Fibroblast of skin of back (primary cell): ENCODE measurements around the gene HSPA6. TPM values are rescaled to one million over a fixed set of nuclear protein-coding genes. Genes with fewer than 3 reads are reported as not detected.
A peak's percentile ranks its signal among the peaks of the same experiment; 100 is the strongest.
"Not testable (repeated sequence)": the region's sequence is repeated elsewhere in the genome, so short reads cannot be mapped to it uniquely, and the experiment has no call there.

Experiments used
- DNase-seq: peaks from one replicate; pipeline ENCODE4 v3.0.0-alpha.2; 2013
- polyA plus RNA-seq, 2 experiments: library from polyadenylated mRNA; unstranded; fragments of 120-200 nt; gene quantifications; one replicate each; pipeline ENCODE4 v1.2.1, GENCODE V29; 2013; ENCODE audit not compliant: insufficient read length in 2 of 2

The HSPA6 gene
- polyA plus RNA-seq (2013, experiment 1 of 2; ENCODE audit: insufficient read length), result 0.10 TPM
- not detected for polyA plus RNA-seq (2013, experiment 2 of 2; ENCODE audit: insufficient read length)

- DNase-seq, result peak; percentile 73
Measured at GRCh38 chr1:161523817-161524741, at the start of gene HSPA6. Gene HSPA6, plus strand, starts transcription at chr1:161524540. Its CDS starts 119 bp downstream, at chr1:161524659.

- DNase-seq, result not testable (repeated sequence)
Measured at GRCh38 chr1:161477711-161478110, 46.6 kb upstream of the HSPA6 start.

GRCh38 chr1:161478985-161479384 is 45.4 kb upstream of the HSPA6 start:
- no peak for DNase-seq

- DNase-seq, result no peak
Measured at GRCh38 chr1:161480381-161481035, 43.8 kb upstream of the HSPA6 start.

- no peak for DNase-seq
Measured at GRCh38 chr1:161481624-161482392, 42.5 kb upstream of the HSPA6 start.

GRCh38 chr1:161482610-161483009 is 41.7 kb upstream of the HSPA6 start:
- DNase-seq, result no peak

- no peak for DNase-seq
Measured at GRCh38 chr1:161483361-161483760, 41.0 kb upstream of the HSPA6 start.

- DNase-seq, result no peak
Measured at GRCh38 chr1:161484613-161485012, 39.7 kb upstream of the HSPA6 start.

GRCh38 chr1:161486806-161487741 is 37.3 kb upstream of the HSPA6 start:
- DNase-seq, result peak; percentile 55

GRCh38 chr1:161491472-161491871 is 32.9 kb upstream of the HSPA6 start:
- no peak for DNase-seq

GRCh38 chr1:161492827-161493226 is 31.5 kb upstream of the HSPA6 start:
- no peak for DNase-seq

- no peak for DNase-seq
Measured at GRCh38 chr1:161494091-161494735, 30.1 kb upstream of the HSPA6 start.

- DNase-seq, result no peak
Measured at GRCh38 chr1:161495490-161495889, 28.9 kb upstream of the HSPA6 start.

GRCh38 chr1:161497961-161498360 is 26.4 kb upstream of the HSPA6 start:
- no peak for DNase-seq

- no peak for DNase-seq
Measured at GRCh38 chr1:161498646-161499045, 25.7 kb upstream of the HSPA6 start.

- DNase-seq, result no peak
Measured at GRCh38 chr1:161499099-161500039, 25.0 kb upstream of the HSPA6 start.

- DNase-seq, result no peak
Measured at GRCh38 chr1:161501234-161501633, 23.1 kb upstream of the HSPA6 start.

GRCh38 chr1:161502181-161502580 is 22.2 kb upstream of the HSPA6 start:
- no peak for DNase-seq

- peak; percentile 12 for DNase-seq
Measured at GRCh38 chr1:161502641-161503393, 21.5 kb upstream of the HSPA6 start.
